ENCODE measurements around the gene NOX3.
"Not testable (repeated sequence)": the region's sequence is repeated elsewhere in the genome, so short reads cannot be mapped to it uniquely, and the experiment has no call there.

The NOX3 gene

DNA sequence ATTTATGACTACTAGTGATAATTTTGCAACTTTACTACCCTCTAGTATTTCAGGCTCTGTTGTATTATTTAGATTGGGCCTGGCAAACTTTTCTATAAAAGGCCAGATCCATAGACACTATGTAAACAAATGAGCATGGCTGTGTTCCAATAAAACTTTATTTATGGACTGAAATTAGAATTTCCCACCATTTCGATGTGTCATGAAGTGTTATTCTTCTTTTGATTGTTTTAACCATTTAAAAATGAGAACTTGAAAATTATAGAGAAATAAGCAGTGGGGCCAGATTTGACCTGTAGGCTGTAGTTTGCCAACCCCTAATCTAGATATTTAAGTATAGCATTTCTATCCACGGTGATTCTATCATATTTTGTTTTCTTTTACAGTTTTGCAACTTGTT, 79.8 kb downstream of the NOX3 start:
- DNase-seq (ENCODE audit: low read depth in 2 of 3, low spot score in 2 of 3), result no peak

DNA sequence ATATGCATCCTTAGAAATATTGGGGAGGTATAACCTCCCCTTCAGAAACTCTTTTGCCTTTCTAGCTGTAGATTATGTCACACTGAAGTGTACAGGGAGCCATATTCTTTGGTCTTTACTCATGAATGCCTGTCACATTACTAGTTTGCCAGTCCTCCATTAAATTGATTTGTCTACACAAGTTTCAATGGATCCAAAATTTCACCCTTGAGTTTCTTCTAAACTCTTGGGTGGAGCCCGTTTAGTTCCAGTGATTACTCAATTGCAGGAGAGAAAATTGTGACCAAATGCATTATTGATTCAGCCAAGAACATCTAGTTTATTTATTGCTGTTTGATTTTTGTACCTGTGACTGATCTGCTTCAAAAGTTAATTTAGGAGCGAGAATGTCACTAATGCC, 81.0 kb downstream of the NOX3 start:
- no peak for DNase-seq (ENCODE audit: low read depth in 2 of 3, low spot score in 2 of 3)

DNA sequence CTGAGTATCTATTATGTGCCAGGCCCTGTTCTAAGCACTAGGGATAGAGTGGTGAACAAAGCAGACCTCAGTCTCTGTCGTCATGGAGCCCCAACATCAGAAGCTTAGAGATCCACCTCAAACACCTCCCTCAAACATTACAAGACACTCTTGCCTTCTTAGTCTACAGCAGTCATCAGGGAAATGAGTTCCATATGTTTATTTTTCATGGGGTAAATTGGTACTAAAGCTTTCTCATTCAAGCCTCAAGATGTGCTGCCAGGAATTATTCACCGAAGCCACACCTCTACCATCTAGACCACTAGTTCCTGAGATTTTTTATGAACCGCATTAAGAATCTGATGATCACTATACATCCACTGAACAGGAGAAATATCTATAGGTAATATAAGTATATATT, 82.4 kb downstream of the NOX3 start:
- no peak for DNase-seq (ENCODE audit: low read depth in 2 of 3, low spot score in 2 of 3)

DNA sequence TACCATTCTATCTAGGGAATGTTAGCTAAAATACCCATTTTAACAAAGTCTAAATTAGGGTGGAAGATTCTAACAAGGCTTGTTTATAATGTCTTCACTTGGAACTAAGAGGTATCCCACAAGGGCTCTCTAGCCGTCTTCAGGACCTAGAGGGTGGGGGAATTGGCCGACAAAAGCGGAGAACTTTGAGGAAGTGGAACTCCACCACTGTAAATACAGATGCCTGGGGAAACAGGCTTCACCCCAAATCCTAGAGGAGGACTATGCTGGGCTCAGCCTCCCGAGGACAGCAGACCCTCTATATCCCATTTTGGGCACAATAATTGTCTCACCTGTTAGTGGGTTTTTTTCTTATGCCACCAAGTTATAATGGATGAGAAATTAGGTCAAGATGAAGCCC, 83.4 kb downstream of the NOX3 start:
- no peak for DNase-seq (ENCODE audit: low read depth in 2 of 3, low spot score in 2 of 3)

DNA sequence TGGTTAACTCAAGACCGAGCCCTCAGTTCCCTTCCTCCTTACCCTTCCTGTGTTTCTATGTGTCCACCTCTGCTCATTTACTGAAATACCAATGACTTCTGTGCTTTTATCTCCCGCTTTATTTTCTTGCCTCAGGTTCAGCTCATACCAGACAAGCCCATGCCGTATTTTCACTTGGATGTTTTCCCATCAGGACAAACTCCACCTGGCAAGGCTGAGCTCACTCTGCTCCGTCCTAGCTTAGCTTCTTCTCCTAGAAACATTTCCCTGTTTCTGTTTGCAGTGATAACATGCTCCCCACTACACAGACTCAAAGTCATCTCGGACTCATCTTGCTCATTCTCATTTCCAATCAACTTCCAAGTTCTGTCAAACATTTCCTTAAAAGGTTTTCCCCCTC, 84.4 kb downstream of the NOX3 start:
- DNase-seq (ENCODE audit: low read depth in 2 of 3, low spot score in 2 of 3), result no peak

DNA sequence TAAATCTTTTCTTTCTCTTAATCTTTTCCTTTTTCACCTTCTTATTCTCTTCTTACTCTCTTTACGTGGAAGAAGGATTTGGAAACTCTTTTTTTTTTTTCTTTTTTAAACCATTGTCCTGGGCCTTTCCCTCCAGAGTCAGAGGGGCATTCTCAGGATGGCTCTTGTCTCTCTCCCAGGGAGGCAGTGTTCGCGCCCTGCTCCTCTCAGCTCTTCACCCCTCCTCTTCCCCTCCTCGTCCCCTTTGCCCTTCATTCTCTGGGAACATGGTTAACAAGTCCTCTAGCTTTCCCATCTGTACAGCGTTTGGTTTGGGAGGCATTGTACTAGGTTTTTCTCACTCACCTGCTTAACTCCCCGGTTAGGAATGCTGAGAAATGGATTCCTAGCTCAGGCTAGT, 89.3 kb downstream of the NOX3 start:
- DNase-seq (ENCODE audit: low read depth in 2 of 3, low spot score in 2 of 3), result no peak

DNA sequence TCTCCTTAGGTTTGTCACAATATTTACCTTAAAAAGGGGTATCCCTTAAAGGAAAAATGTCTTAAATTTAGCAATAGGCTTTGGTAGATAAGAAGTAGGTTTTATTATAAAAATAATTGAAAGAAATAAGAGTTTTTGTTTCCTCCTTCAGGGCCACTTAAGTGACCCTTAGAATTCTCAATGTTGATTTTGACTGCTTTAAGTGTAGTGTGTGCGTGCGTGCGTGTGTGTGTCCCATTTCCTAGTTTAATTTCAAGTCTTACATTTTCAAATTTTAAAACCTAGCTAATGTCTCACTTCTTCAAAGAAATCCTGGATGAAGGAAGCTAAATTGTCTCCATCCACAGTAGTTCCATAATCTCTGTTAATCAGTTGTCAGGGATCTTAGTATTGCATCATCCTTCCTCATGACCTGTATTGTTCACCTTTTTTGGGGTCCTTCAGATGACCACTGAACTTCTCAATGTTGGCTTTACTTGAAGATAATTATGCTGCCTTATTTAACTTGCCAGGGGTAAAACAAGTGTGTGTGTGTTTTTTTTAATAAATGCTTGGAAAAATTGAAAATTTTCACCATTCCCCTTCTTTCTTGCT, 90.7 kb downstream of the NOX3 start:
- no peak for DNase-seq (ENCODE audit: low read depth in 2 of 3, low spot score in 2 of 3)

DNA sequence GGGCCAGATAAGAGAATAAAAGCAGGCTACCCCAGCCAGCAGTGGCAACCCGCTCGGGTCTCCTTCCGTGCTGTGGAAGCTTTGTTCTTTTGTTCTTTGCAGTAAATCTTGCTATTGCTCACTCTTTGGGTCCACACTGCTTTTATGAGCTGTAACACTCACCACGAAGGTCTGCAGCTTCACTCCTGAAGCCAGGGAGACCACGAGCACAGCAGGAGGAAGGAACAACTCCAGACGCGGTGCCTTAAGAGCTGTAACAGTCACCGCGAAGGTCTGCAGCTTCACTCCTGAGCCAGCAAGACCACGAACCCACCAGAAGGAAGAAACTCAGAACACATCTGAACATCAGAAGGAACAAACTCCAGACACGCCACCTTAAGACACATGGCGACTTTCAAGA, 91.6 kb downstream of the NOX3 start:
- DNase-seq (ENCODE audit: low read depth in 2 of 3, low spot score in 2 of 3), result not testable (repeated sequence)

DNA sequence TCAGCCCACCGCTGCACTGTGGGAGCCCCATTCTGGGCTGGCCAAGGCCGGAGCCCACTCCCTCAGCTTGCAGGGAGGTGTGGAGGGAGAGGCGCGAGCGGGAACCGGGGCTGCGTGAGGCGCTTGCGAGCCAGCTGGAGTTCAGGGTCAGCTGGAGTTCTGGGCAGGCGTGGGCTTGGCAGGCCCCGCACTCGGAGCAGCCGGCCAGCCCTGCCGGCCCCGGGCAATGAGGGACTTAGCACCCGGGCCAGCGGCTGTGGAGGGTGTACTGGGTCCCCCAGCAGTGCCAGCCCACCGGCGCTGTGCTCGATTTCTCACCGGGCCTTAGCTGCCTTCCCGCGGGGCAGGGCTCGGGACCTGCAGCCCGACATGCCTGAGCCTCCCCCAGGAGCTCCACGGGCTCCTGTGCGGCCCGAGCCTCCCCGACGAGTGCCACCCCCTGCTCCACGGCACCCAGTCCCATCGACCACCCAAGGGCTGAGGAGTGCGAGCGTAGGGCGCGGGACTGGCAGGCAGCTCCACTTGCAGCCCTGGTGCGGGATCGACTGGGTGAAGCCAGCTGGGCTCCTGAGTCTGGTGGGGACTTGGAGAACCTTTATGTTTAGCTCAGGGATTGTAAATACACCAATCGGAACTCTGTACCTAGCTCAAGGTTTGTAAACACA, 92.5 kb downstream of the NOX3 start:
- not testable (repeated sequence) for DNase-seq (ENCODE audit: low read depth in 2 of 3, low spot score in 2 of 3)

DNA sequence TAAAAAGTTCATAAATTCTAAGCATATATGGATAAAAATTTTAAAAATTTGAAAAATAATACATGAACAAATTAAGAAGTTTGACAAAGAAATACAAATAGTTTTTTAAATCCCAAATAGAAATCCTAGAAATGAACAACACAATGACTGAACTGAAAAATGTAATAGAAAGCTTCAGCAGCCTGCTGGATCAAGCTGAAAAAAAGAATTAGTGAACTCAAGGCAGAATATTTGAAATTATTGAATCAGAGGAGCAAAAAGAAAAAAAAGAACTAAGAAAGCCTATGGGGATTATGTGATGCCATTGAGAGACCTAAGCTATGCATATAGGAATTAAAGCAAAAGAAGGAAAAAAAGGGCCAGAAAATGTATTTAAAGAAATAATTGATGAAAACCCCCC, 101.5 kb downstream of the NOX3 start:
- DNase-seq (ENCODE audit: low read depth in 2 of 3, low spot score in 2 of 3), result no peak

DNA sequence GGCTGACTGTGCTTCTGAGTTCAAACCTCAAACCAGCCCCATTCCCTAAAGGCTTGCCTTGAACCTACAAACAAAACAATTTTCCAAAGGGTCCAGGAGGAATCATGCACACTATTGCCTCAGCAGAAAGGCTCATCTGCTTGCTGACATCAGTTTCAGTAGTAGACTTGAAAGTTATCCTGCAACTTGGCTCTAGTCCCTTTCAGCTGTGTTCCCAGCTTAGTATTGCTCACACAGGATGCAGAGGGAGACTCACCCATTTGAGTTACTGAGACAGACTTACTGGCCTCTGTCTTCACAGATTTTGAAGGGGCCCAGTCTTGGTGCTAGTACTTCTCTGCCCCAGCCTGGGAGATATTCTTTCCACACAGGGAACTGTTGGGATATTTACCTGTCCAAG, 102.8 kb downstream of the NOX3 start:
- no peak for DNase-seq (ENCODE audit: low read depth in 2 of 3, low spot score in 2 of 3)

DNA sequence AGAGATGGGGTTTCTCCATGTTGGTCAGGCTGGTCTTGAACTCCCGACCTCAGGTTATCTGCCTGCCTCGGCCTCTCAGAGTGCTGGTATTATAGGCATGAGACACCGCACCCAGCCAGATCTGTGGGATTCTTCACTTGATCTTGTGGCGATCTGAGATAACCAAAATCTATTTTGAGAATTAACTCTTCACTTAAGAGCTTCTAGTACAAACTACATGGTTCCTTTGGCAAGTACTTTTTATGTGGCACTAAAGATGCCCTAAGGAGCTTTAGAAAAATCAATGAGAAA, 103.6 kb downstream of the NOX3 start:
- DNase-seq (ENCODE audit: low read depth in 2 of 3, low spot score in 2 of 3), result no peak

DNA sequence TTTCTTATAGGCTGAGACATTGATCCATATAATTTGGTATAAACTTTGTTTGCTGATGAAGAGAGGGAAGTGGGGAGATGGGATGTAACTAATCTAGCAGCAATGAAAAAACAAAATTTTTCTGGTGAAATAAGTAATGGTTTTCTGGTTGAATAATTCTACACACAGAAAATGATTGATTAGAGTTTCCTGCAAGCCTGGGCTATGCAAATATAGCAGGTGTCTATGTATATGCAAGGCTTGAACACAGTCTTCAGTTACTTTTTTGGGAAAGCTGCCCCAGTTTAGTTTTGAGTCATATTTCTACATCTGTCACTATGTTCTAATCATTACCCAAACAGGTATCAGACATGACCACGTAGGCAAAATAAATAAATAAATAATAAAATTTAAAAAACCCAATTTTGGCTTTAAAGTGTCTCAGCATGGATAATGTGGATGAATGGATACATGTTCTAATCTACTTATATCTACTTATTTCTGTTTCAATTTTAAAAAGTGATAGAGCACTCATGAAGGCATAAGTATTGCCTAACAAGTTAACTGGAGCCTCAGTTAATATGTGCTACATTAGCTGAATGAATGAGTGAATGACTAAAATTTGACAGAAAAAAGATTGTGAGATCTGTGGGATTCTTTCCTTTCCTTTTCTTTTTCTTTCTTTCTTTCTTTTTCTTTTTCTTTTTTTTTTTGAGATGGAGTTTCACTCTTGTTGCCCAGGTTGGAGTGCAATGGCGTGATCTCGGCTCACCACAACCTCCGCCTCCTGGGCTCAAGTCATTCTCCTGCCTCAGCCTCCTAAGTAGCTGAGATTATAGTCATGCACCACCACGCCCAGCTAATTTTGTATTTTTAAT, 104.1 kb downstream of the NOX3 start:
- no peak for DNase-seq (ENCODE audit: low read depth in 2 of 3, low spot score in 2 of 3)

DNA sequence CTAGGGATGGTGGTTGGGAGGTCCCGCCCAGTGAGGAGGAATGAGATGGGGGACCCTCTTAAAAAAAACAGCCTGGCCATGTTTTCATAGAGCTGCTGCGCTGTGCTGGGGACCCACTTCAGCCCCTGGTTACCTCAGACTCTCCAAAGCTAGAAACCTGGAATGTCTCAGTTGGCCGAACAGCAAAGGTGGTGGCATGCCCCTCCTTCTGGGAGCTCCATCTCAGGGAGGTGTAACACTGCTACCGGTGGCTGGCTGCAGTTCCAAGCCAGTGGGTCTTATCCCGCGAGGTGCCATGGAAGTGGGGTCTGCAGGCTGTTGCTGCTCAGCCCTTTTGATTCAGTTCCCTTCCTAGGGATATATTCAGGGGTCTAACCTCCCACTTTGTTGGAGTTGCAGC, 105.7 kb downstream of the NOX3 start:
- DNase-seq (ENCODE audit: low read depth in 2 of 3, low spot score in 2 of 3), result no peak

DNA sequence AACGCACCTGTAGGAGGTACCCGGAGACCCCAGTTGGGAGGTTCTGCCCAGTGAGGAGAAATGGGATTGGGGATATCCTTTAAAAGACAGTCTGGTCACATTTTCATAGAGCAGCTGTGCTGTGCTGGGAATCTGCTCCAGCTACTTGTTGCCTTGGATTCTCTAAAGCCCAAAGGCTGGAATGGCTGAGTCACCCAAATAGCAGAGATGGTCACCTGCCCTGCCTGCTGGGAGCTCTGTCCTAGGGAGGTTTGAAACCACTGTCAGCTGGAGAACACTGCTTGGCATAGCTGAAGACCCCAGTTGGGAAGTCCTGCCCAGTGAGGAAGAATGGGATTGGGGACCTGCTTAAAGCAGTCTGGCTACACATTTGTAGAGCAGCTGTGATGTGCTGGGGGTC, 106.5 kb downstream of the NOX3 start:
- DNase-seq (ENCODE audit: low read depth in 2 of 3, low spot score in 2 of 3), result no peak

DNA sequence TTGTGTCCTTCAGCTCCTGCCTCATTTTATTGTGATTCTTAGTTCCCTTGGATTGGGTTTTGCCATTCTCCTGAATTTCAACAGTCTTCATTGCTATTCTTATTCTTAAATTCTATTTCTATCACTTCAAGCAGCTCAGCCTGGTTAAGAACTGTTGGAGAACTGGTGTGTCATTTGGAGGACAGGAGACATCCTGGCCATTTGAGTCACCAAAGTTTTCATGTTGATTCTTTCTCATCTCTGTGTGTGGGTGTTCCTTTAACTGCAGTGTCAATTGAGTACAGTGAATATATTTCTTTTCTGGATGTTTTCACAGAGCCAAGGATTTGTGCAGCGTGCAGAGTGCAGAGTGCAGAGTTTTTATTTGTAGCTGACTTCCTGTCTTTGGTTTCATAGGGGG, 107.8 kb downstream of the NOX3 start:
- no peak for DNase-seq (ENCODE audit: low read depth in 2 of 3, low spot score in 2 of 3)

DNA sequence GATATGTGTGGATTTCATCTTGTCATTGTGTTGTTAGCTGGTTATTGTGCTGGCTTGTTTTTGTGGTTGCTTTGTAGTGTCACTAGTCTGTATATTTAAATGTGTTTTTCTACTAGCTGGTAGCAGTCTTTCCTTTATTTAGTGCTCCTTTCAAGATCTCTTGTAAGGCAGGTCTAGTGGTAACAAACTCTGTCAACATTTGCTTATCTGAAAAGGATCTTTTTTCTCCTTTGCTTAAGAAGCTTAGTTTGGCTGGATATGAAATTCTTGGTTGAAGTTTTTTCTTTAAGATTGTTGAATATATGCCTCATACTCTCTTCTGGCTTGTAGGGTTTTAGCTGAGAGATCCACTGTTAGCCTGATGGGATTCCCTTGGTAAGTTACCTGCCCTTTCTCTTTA, 108.7 kb downstream of the NOX3 start:
- DNase-seq (ENCODE audit: low read depth in 2 of 3, low spot score in 2 of 3), result no peak
